Kidney capillary endothelial cell (primary cell): Measurements from ENCODE around the gene CMBL.
A peak's percentile ranks its signal among the peaks of the same experiment; 100 is the strongest.
"Not testable (repeated sequence)": the region's sequence is repeated elsewhere in the genome, so short reads cannot be mapped to it uniquely, and the experiment has no call there.

Experiments
- DNase-seq: peaks from one replicate; pipeline ENCODE4 v3.0.0-alpha.2; 2018; ENCODE audit warnings: low spot score

CMBL gene

DNA sequence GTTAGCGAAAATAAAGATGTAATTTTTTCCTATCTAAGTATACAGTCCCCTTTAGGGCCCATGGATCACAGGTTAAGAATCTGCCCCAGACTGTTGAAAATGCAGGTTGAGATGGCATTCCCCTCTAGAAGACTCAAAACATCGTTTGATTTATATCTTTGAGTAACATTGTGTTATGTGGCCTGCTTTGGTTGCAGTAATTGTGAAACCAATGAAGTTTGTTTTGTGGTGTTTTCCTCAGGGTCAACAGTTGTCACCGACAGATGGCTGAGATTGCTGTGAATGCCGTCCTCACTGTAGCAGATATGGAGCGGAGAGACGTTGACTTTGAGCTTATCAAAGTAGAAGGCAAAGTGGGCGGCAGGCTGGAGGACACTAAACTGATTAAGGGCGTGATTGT, 49.8 kb downstream of the CMBL start:
- DNase-seq = no peak

DNA sequence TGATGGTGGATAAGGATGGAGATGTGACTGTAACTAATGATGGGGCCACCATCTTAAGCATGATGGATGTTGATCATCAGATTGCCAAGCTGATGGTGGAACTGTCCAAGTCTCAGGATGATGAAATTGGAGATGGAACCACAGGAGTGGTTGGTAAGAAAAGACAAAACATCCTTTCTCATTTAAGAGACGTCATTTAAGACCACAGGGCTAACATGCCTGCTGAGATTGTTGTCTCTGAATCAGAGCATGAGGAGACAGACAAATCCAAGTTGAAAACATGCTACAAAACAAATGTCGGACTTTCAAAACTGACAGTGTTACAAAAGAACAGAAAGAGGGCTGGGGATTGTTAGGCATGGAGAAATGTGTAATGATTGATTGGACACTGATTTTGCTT, 53.0 kb downstream of the CMBL start:
- no peak for DNase-seq

DNA sequence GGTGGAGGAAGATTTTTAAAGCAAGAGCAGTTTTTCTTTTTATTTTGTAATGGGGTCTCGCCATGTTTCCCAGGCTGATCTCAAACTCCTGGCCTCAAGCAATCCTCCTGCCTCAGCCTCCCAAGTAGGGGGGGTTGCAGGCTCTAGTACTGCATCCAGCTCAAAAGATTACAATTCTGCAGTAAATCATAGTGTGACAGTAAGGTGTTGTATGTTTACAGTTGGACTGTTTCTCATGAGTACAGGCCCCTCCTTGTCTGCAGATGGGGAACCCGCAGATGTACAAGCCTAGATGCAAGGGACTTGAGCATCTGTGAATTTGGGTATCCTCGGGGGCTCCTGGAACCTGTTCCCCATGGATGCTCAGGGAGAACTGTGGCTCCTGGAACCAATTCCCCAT, 54.3 kb downstream of the CMBL start:
- no peak for DNase-seq

DNA sequence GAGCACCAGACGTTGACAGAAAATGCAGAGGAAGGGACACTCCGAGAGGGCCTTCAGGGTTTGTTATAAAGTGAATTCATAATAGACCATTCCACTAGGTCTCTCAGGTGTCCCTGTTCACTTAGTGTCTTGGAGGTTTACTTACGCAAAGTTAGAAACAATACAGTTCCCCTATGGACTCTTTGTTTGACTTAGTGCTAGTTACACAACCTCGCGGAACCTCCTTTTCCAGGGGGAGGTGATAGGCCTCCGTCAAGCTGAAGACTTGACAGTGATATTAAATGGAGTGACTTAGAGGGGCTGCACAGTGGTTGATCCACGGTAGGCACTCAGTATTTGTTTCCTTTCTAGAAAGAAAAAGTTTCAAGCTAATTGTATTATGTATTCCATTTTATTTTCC, 56.3 kb downstream of the CMBL start:
- no peak for DNase-seq

DNA sequence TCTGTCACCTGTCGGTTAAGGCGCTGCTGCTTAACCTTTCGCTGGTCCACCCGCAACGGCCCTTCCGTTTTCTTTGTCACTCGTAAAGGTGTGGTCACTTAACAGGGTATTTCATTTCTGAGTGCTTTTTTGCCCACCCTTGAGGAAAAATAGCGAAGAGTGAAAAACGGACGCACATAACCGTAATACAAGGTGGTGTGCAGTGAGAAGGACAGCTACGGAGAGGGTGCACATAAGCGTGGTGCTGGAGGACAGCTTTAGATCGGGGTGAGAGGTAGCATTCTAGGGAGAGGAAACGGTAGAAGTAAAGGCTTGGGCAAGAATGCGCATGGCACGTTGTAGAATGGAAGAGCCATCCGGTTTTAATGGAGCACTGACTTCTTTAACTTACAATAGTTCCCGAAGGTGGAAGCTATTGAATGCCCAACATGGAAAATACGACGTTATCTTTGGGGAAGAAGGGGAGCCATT, 56.9 kb downstream of the CMBL start:
- peak; percentile 23 for DNase-seq

DNA sequence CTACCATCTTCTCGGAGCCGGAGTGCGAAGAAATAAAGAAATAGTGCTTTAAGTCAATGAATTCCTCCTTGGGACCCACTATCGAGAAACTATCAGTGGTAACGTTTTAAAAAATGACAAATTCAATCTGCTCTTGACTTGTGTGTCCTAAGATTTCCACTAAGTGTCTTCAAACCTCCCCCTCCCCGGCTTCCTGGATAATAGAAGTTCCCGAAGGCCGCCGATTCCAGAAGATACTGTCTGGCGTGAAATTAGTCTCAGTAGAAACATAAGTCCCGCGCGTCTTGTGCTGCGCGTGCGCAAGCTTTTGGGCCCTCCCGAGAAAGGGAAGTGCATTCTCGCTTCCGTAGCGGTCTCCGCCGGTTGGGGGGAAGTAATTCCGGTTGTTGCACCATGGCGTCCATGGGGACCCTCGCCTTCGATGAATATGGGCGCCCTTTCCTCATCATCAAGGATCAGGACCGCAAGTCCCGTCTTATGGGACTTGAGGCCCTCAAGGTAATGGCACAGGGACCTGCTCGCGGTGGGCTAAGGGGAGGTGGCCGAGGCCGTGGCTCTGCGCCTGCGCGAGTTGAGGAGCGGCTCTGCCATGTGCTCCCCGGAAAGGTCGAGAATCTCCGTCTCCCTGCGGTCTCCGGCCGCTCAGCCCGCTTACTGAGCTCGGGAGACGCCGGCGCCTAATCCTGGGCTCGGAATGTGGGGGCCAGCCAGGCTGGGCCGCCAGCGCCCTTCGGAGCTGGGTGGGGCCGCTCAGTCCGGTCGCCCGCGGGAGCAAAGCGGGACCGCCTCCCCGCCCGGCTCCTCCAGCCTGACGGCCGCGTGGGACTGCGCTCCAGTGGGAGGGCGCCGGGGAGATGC, 57.5 kb downstream of the CMBL start, which contains the start of gene CCT5:
TSS of gene CCT5 (plus strand) at position 333 of the 858 bp plus-strand sequence. CDS start at position 394, 61 bp downstream.
- peak; percentile 97 for DNase-seq

DNA sequence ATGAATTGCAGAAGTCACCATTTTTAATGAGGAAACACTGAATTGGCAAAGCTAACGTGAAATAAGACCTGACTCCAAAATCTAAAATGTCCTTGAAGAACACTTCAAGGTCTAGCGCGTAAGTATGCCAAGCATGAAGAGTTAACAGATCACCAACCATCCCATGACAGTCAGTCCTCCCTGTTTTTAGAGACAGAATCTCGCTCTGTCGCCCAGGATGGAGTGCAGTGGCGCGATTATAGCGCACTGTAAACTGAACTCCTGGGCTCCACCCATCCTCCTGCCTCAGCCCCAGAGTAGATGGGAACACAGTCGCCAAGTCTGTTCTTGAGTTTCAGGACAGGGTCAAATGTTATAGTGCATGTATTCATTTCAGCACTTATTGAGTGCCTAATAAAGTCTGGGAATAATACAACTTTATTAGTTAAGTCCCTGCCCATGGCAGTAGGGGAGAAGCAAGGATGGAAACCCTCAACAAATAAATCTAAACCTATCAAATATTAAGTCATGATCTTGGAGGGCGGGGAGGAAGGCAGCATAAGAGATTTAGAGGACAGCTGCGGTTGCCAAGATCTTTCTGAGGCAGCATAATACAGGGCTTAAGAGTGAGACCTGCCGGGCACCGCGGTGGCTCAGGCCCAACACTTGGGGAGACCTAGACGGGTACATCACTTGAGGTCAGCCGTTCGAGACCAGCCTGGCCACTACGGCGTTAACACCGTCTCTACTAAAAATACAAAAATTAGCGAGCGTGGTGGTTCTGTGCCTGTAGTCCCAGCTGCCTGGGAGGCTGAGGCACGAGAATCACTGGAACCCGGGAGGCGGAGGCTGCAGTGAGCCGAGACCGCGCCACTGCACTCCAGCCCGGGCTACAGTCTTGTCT, 59.1 kb downstream of the CMBL start:
- no peak for DNase-seq

DNA sequence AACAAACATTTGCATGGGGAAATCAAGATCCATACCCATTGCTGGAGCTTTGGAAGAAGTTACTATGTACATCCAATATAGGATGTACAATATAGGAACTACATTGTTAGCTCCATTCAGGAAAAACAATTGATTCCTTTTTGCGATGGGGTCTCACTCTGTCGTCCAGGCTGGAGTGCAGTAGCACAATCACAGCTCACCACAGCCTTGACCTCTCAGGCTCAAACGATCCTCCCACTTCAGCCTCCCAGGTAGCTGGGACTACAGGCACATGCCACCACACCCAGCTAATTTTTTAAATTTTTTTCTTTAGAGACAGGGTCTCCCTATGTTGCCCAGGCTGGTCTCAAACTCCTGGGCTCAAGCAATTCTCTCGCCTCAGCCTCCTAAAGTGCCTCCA, 60.5 kb downstream of the CMBL start:
- DNase-seq = not testable (repeated sequence)

DNA sequence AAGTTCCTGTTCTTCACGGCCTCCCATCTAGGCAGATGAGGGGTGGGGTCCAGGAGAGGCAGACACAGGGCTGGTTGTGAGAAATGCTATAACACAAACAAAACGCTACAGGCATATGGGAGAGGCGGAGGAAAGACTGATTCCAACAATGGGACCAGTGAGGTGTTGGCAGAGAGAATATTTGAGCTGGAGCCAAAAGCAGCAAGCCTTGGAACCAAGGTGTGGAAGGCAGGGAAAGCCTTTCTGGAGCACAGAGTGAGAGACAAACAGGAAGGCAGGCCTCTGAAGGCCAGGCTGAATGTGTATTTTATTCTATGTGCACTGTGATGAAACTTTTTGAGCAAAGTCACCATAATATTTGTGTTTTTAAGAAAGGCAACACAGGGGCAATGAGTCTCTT, 60.9 kb downstream of the CMBL start:
- DNase-seq = no peak

DNA sequence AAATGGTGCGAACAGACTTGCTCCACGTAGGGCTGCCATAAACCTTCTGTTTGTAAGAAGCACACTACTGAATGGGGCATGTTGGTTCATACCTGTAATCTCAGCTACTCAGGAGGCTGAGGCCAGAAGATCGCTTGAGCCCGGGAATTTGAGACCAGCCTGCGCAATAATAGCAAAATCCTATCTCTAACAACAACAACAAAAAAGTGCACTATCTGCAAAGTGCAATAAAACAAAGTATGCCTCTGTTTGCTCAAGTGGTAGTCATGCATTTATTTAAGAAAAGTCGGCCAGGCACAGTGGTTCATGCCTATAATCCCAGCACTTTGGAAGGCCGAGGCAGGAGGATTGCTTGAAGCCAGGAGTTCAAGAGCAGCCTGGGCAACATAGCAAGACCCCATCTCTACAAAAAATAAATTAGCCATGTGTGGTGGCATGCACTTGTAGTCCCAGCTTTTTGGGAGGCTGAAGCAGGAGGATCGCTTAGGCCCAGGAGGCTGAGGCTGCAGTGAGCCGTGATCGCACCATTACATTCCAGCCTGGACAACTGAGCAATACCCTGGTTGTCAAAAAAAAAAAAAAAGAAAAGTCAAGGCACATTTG, 63.3 kb downstream of the CMBL start:
- no peak for DNase-seq

DNA sequence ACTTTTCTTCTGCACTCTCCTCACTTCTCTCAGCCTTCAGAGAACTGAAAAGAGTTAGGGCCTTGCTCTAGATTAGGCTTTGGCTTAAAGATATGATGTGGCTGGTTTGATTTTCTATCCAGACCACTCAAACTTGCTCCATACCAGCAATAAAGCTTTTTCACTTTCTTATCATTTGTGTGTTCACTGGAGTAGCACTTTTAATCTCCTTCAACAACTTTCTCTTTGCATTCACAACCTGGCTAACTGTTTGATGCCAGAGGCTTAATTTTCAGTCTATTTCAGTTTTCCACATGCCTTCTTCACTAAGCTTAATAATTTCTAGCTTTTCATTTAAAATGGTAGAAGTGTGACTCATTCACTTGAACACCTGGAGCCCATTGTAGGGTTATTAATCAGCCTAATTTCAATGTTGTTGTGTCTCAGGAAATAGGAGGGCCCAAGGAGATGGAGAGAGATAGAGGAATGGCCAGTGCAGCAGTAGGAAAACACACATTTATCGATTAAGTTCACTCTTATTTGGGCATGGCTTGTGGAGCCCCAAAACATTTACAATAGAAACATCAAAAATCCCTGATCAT, 64.0 kb downstream of the CMBL start:
- no peak for DNase-seq

DNA sequence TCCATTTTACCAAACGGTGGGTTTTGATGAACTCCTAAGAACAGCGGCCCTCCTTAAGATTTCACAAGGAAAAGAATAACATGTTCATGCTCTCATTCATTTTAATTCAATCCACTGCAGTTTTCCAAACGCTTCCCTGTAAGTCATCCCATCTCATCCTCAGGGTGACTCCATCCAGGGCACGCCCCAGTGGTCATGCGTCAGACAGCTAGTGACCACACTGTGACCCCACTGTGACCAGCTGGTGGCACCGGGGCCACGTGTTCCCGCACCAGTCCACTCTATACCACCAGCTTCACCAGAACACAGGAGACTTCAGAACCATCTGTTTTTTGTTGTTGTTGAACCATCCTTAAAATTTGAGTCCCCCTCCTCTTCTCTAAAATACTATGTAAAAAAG, 72.4 kb downstream of the CMBL start:
- DNase-seq = no peak

DNA sequence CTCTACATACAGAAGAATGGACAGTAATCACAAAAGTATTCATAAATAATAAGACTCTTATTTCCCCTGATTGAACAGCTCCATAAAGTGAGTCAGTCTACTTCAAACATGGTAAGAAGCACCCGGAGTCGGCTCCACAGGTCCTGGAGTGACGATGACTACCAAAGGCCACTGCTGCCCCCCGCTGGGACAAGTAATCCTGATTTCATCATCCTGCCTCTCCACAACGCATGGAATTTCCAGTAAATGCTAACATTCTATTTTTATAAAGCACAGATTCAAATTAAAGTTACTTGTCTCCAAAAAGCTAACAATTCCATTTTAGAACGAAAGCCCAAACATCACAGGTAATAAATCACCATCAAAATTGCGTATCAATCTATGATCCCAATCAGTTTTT, 74.2 kb downstream of the CMBL start:
- peak; percentile 56 for DNase-seq

DNA sequence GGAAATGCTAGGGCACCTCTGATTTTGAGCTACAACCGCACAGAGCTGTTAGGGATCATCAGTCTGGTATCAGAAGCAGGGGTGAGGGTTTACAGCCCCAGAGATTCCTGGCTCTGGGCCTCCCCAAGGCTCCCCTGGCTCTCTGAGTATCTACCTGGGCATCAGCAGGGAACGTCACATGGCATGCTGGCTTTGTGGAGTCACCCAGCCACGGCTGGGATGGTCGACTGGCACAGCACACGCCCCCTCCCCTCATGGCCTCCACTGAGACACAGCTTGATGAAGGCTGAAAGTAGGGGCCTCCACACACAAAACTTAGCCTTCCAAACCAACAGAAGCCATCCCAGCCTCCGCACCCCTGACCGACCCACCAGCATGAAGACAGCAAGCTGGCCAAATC, 74.7 kb downstream of the CMBL start:
- no peak for DNase-seq

DNA sequence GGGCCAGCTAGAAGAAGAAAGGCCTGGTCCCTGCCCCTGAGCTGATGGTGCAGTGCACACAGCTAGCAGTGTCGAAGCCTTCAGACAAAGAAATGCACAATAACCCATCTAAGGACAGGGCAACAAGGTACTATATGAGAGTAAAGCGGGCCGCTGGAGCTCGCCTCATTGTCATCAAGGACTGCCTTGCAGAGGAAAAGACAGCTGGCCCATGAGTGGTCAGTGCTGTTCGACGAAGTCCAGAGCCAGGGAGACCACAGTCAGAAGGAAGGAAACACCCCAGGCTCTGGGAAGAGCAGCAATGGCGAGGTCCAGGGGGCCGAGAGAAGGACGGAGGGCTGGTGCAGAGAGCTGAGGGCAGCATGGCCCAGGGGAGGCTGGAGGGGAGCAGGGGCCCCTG, 75.3 kb downstream of the CMBL start:
- no peak for DNase-seq

DNA sequence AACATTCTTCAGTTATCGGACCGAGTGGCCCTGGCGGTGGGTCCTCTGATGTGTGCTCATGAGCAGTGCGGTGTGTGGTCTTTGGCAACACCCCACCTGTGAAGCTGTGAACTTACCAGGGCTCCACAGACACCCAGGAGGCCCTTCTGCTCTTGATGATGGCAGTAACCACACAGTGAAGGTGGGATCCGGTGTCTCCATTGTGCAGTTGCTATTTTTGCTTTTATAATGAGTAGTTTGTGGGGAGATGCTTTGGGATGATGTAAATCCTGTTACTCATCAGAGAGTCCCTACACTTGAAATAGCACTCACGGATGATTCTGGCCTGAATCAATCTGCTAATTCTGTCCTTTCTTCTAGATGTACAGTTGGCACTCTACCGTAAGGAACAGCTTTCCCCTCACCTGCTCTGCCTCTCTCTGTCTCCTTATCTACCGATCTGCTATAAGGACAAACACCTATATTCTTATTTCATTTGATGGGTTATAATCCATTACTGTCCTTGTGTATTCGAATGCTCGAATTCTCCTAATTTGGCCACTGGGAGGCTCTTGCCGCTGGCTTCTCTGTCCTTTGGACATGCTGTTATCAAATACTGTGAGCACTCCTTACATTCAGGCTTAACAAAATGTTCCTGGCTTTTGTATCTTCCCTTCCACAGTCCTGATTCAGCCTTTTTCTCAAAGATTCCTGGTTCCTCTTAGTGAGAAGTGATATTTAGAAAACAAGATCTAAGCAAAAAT, 78.2 kb downstream of the CMBL start:
- peak; percentile 47 for DNase-seq

DNA sequence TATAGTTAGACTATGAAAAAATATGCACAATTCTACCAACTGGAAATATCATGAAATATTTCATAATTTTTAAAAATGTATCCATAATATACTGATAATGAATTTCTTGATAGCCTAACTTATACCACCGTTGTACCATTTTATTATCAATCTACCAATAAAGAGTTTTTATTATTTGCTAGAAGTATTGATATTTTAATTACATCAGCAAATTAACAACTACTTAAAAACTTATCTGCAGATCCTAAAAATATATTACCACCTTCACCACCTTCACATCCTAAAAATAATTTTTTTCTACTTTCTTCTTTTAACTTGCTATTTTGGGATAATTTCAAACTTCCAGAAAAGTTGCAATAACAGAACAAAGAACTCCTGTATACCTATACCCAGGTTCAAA, 79.4 kb downstream of the CMBL start:
- no peak for DNase-seq
